Astrocyte of the spinal cord (primary cell): ENCODE measurements around the gene JMJD1C.
A peak's percentile ranks its signal among the peaks of the same experiment; 100 is the strongest.

Source experiments
- DNase-seq: peaks from one replicate; pipeline ENCODE4 v3.0.0; 2011; ENCODE audit warnings: low read depth, low spot score
- H3K4me3 ChIP-seq: 2 replicates; pipeline ENCODE4 v1.5.1; 2011; ENCODE audit warnings: low read depth, mild to moderate bottlenecking, low read length, moderate library complexity
- in situ Hi-C: cut with HindIII; loops from 2 replicates; pipeline ENCODE4 v1.10.0; 2017; ENCODE audit warnings: low sequenced_read_pairs
- TF ChIP-seq, protein P1 (sequence below): IDR thresholded peaks from 2 replicates; pipeline ENCODE4 v1.5.1; 2012; ENCODE audit warnings: low read depth, mild to moderate bottlenecking, low read length, inconsistent platforms

Gene JMJD1C

DNA sequence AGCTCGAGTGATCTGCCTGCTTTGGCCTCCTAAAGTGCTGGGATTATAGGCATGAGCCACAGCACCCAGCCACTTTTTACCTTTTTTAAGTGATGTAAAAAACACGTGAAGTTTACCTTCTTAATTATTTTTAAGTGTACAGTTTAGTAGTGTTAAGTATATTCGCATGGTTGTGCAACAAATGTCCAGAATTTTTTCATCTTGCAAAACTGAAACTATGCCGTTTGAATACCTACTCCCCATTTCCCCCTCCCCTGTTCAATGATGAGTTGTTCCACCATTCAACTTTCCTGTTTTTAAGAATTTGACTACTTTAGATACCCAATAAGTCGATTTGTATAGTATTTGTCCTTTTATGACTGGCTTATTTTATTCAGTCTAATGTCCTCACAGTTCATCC lies 321.8 kb downstream of the JMJD1C start:
- no peak overlapping the region for H3K4me3 ChIP-seq
- no peak for DNase-seq
- TF ChIP-seq, protein P1, sequence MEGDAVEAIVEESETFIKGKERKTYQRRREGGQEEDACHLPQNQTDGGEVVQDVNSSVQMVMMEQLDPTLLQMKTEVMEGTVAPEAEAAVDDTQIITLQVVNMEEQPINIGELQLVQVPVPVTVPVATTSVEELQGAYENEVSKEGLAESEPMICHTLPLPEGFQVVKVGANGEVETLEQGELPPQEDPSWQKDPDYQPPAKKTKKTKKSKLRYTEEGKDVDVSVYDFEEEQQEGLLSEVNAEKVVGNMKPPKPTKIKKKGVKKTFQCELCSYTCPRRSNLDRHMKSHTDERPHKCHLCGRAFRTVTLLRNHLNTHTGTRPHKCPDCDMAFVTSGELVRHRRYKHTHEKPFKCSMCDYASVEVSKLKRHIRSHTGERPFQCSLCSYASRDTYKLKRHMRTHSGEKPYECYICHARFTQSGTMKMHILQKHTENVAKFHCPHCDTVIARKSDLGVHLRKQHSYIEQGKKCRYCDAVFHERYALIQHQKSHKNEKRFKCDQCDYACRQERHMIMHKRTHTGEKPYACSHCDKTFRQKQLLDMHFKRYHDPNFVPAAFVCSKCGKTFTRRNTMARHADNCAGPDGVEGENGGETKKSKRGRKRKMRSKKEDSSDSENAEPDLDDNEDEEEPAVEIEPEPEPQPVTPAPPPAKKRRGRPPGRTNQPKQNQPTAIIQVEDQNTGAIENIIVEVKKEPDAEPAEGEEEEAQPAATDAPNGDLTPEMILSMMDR, result no peak
- in situ Hi-C loops, result no loop called here

DNA sequence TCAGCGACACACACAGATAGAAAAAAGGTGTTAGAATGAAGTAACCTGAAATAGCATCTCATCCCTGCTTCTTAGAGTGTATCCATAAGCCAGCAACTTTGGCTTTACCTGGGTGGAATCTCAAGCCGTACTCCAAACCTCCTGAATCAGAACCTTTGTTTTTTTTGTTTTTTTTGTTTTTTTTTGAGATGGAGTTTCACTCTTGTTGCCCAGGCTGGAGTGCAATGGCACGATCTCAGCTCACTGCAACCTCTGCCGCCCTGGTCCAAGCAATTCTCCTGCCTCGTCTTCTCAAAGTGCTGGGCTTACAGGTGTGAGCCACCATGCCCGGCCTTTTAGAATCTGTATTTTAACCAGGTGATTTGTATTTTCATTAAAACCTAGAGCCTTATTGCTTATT lies 323.6 kb downstream of the JMJD1C start:
- in situ Hi-C loops, result no loop called here
- no peak for DNase-seq
- TF ChIP-seq, protein P1, result no peak

DNA sequence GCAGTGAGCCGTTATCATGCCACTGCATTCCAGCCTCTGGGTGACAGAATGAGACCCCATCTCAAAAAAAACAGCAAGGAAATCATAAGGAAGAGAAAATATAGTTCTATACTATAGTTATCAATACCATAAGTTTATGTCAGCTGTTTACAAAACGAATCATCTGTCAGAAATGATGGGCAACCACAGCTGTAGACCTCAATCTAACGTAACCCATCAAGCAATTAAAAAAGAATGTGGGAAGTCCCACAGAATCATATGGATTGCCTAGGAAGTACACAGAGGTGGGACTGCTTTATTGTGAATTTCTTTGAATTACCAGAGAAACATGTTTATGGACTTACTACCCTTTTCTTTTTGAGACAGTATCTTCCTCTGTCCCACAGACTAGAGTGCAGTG lies 325.7 kb downstream of the JMJD1C start:
- no peak for DNase-seq
- no peak overlapping the region for H3K4me3 ChIP-seq
- in situ Hi-C loops, result no loop called here
- TF ChIP-seq, protein P1, result no peak

More for the DNA sequence above, 323.6 kb downstream of the JMJD1C start:
- no peak overlapping the region for H3K4me3 ChIP-seq

DNA sequence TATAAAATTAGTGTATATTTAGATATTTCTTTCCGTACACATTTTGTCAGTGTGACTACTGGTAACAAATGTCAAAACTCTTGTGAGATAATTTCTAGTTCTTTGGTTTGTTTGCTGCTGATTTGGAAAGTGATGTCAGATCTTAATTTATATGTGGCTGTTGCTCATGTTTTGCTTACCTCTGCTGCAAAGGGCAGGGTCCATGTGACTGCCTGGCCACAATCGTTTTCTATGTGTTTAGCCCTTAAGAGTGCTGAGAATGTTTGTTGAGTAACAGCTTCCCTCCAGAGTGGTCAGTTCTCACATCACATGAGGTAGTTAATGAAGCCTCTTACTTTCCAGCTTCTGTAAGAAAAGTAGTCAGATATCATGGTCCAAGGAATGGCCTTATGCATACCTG lies 328.5 kb downstream of the JMJD1C start:
- peak; percentile 45 for DNase-seq
- TF ChIP-seq, protein P1, result no peak
- in situ Hi-C loops, result no loop called here
- H3K4me3 ChIP-seq, result no peak overlapping the region

DNA sequence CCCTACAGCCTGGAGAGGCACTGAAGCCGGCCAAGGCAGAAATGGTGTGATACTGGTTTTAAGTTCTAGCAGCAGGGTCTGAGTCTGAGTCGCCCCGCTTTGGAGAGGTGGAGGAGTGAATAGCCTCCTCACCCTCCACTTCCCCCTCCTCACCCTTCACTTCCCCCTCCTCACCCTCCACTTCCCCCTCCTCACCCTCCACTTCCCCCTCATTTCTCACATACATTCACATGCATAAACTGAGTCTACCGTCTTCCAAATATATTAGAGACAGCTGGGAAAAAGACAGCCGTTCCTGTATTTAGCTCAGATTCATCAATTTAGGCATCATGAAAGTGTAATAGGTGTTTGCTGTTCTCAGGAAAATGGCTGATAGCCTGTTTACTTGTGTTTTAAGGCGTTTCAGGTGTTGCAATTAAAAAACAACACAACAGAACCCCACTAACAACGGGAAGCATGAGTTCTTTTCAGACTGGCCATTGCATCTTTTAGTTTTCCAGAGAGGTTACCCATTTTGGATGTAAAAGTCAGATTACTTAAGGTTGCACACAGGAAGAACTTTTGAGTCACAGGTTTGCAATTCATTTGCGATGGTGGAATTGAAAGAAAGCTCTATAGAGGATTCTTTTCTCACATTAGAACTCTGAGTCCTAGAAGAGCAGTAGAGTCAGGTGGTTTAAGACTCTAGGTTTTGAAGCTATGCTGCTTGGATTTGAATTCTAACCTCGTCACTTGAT lies 331.8 kb downstream of the JMJD1C start:
- TF ChIP-seq, protein P1, result no peak
- in situ Hi-C loops, result no loop called here
- peak; percentile 47 for DNase-seq
- peak overlapping the region; percentile 98 for H3K4me3 ChIP-seq

DNA sequence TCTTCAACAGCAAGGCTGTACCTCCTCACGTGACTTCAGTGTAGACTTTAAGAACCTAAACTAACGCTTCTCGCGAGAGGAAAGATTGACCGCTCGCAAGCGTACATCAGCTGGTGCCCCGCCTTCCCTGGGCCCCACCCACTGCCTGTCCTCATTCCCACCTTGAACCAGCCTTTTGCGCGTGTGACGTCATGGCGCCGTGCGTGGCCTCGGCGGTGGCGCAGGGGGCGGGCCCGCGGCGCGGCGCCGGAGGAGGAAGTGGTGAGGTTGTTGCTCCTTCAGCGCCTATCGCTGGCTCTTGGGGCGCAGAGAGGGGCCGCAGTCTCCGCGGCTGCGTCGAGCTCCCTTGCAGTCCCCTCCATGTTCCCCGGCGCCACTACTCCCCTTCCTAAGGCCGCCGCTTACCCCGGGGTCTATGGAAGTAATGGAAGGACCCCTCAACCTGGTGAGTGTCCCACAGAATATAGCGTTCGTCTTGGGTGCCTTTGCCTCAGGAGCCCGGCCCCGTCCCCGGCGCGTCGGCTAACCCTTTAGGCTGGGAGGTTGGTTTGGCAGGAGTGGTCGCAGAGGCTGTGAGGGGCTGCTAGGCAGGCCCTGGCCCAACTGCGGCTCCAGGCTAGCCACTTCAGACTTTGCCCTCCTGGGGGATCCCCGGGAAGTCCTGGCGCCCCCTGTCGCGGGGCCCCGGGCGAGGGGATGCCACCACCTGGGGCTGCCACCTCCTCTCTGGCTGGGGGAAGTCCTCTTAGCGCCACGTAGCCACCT lies 332.5 kb downstream of the JMJD1C start, which contains the start of gene NRBF2:
NRBF2 (plus strand) TSS at position 273 of the 765 bp plus-strand sequence; CDS start at position 416, 143 bp downstream.
- in situ Hi-C loops, result no loop called here
- H3K4me3 ChIP-seq, result peak within 1 kb of the TSS; percentile 98
- peak; percentile 99 for DNase-seq
- TF ChIP-seq, protein P1, result peak; percentile 44
